Duodenal mucosa (tissue), 2 donors: ENCODE data around the gene PRH2.

ENCODE experiments used
- H3K27ac ChIP-seq: one replicate; pipeline ENCODE4 v1.7.0; 2013; ENCODE audit warnings: low read depth, low read length
- H3K27me3 ChIP-seq, 2 donors: one replicate each; pipeline ENCODE4 v1.7.0; 2013; ENCODE audit warnings: low read length in 2 of 2, control low read depth in 1 of 2; ENCODE audit not compliant: insufficient read depth in 2 of 2, control insufficient read depth in 1 of 2
- H3K36me3 ChIP-seq, 2 donors: one replicate each; pipeline ENCODE4 v1.7.0; 2013; ENCODE audit warnings: low read length in 2 of 2, control low read depth in 1 of 2; ENCODE audit not compliant: insufficient read depth in 2 of 2, control insufficient read depth in 1 of 2
- H3K4me1 ChIP-seq, 2 donors: one replicate each; pipeline ENCODE4 v1.7.0; 2013; ENCODE audit warnings: low read length in 2 of 2, control low read depth in 1 of 2; ENCODE audit not compliant: insufficient read depth in 2 of 2, control insufficient read depth in 1 of 2
- H3K4me3 ChIP-seq, 2 donors: one replicate each; pipeline ENCODE4 v1.7.0; 2013; ENCODE audit warnings: low read length in 2 of 2, low read depth in 1 of 2
- H3K9ac ChIP-seq, 2 donors: one replicate each; pipeline ENCODE4 v1.7.0; 2013; ENCODE audit warnings: low read length in 2 of 2, low read depth in 1 of 2
- H3K9me3 ChIP-seq, 2 donors: one replicate each; pipeline ENCODE4 v1.7.0; 2013; ENCODE audit warnings: low read length in 2 of 2, control low read depth in 1 of 2; ENCODE audit not compliant: control insufficient read depth in 1 of 2

PRH2 gene

GRCh38 chr12:10956085-10956484 is 27.0 kb downstream of the PRH2 start:
- Histone ChIP-seq H3K27ac (no peak overlapping the region), H3K9me3 (no peaks in the 10 kb centered on the region), H3K4me1 (no peaks in the 10 kb centered on the region), H3K9ac (no peak overlapping the region), H3K27me3 (no peaks in the 10 kb centered on the region), H3K4me3 (no peak overlapping the region), H3K36me3 (no peaks in the 10 kb centered on the region)

GRCh38 chr12:10957741-10958140 is 28.7 kb downstream of the PRH2 start:
- no peaks in the 10 kb centered on the region for H3K4me1 ChIP-seq
- H3K27ac ChIP-seq: no peak overlapping the region
- H3K9me3 ChIP-seq: no peaks in the 10 kb centered on the region
- no peaks in the 10 kb centered on the region for H3K27me3 ChIP-seq
- H3K4me3 ChIP-seq: no peak overlapping the region
- H3K36me3 ChIP-seq: peaks cover 0 to 4% of the 10 kb centered on the region in 2 donors
- no peak overlapping the region for H3K9ac ChIP-seq

- Histone ChIP-seq H3K27ac (no peak overlapping the region), H3K36me3 (peaks cover 0 to 4% of the 10 kb centered on the region in 2 donors), H3K4me1 (no peaks in the 10 kb centered on the region), H3K9me3 (no peaks in the 10 kb centered on the region), H3K9ac (no peak overlapping the region), H3K27me3 (no peaks in the 10 kb centered on the region), H3K4me3 (no peak overlapping the region)
Observed at GRCh38 chr12:10959804-10960203, 30.8 kb downstream of the PRH2 start.

GRCh38 chr12:10960211-10960610 is 31.2 kb downstream of the PRH2 start:
- Histone ChIP-seq H3K36me3 (peaks cover 0 to 4% of the 10 kb centered on the region in 2 donors), H3K4me3 (no peak overlapping the region), H3K27ac (no peak overlapping the region), H3K4me1 (no peaks in the 10 kb centered on the region), H3K27me3 (no peaks in the 10 kb centered on the region), H3K9ac (no peak overlapping the region), H3K9me3 (no peaks in the 10 kb centered on the region)

GRCh38 chr12:10965476-10965875 is 36.4 kb downstream of the PRH2 start:
- no peaks in the 10 kb centered on the region for H3K9me3 ChIP-seq
- no peak overlapping the region for H3K4me3 ChIP-seq
- no peaks in the 10 kb centered on the region for H3K27me3 ChIP-seq
- H3K9ac ChIP-seq: no peak overlapping the region
- H3K27ac ChIP-seq: no peak overlapping the region
- no peaks in the 10 kb centered on the region for H3K4me1 ChIP-seq
- H3K36me3 ChIP-seq: peaks cover 0 to 4% of the 10 kb centered on the region in 2 donors

- Histone ChIP-seq H3K36me3 (peaks cover 0 to 3% of the 10 kb centered on the region in 2 donors), H3K4me3 (no peak overlapping the region), H3K9me3 (no peaks in the 10 kb centered on the region), H3K27me3 (no peaks in the 10 kb centered on the region), H3K9ac (no peak overlapping the region), H3K27ac (no peak overlapping the region), H3K4me1 (no peaks in the 10 kb centered on the region)
Observed at GRCh38 chr12:10966314-10966713, 37.3 kb downstream of the PRH2 start.

- H3K9ac ChIP-seq: no peak overlapping the region
- H3K4me1 ChIP-seq: no peaks in the 10 kb centered on the region
- H3K36me3 ChIP-seq: no peaks in the 10 kb centered on the region
- no peaks in the 10 kb centered on the region for H3K27me3 ChIP-seq
- H3K4me3 ChIP-seq: no peak overlapping the region
- no peak overlapping the region for H3K27ac ChIP-seq
- no peaks in the 10 kb centered on the region for H3K9me3 ChIP-seq
Observed at GRCh38 chr12:10967409-10967808, 38.4 kb downstream of the PRH2 start.

- Histone ChIP-seq H3K27ac (no peak overlapping the region), H3K9ac (no peak overlapping the region), H3K4me1 (no peaks in the 10 kb centered on the region), H3K4me3 (no peak overlapping the region), H3K9me3 (no peaks in the 10 kb centered on the region), H3K27me3 (no peaks in the 10 kb centered on the region), H3K36me3 (no peaks in the 10 kb centered on the region)
Observed at GRCh38 chr12:10968765-10969456, 39.9 kb downstream of the PRH2 start.

- no peaks in the 10 kb centered on the region for H3K4me1 ChIP-seq
- H3K27me3 ChIP-seq: no peaks in the 10 kb centered on the region
- H3K9me3 ChIP-seq: no peaks in the 10 kb centered on the region
- no peaks in the 10 kb centered on the region for H3K36me3 ChIP-seq
- no peak overlapping the region for H3K27ac ChIP-seq
- H3K4me3 ChIP-seq: no peak overlapping the region
- H3K9ac ChIP-seq: no peak overlapping the region
Observed at GRCh38 chr12:10974965-10975364, 45.9 kb downstream of the PRH2 start.

- H3K27ac ChIP-seq: no peak overlapping the region
- H3K36me3 ChIP-seq: no peaks in the 10 kb centered on the region
- no peaks in the 10 kb centered on the region for H3K4me1 ChIP-seq
- H3K27me3 ChIP-seq: no peaks in the 10 kb centered on the region
- no peak overlapping the region for H3K9ac ChIP-seq
- no peak overlapping the region for H3K4me3 ChIP-seq
- H3K9me3 ChIP-seq: no peaks in the 10 kb centered on the region
Observed at GRCh38 chr12:10982244-10982643, 53.2 kb downstream of the PRH2 start.
